BJ (cell line): ENCODE results near the gene PSMD4. TPM values are rescaled to one million over a fixed set of nuclear protein-coding genes. Genes with fewer than 3 reads are reported as not detected.

Experiments
- CTCF ChIA-PET: fragments of 350-600 bp; formaldehyde crosslinking; extraction: SDS; loops from one replicate; lab custom pipeline; 2021; ENCODE audit warnings: antibody characterized with exemption, inconsistent platforms; lab: Yijun Ruan, JAX
- POLR2A ChIA-PET: fragments of 300-600 bp; sonication (Branson Sonifier 250); formaldehyde crosslinking; extraction: SDS; loops from one replicate; lab custom pipeline; 2021; ENCODE audit warnings: antibody characterized with exemption; lab: Charles Lee
- DNase-seq: peaks from one replicate; pipeline ENCODE4 v3.0.0-alpha.2; 2011; ENCODE audit warnings: low read depth
- H3K27me3 ChIP-seq: 2 replicates; pipeline ENCODE4 v1.6.0; 2011; ENCODE audit warnings: low read length; ENCODE audit not compliant: control insufficient read depth, insufficient read depth
- H3K36me3 ChIP-seq: 2 replicates; pipeline ENCODE4 v1.5.1; 2011; ENCODE audit warnings: low read length; ENCODE audit not compliant: control insufficient read depth, insufficient read depth
- H3K4me3 ChIP-seq: 2 replicates; pipeline ENCODE4 v1.5.1; 2011; ENCODE audit warnings: low read depth, mild to moderate bottlenecking, control low read depth, low read length
- CTCF ChIP-seq: IDR thresholded peaks from 2 replicates; pipeline ENCODE4 v1.5.1; 2011; ENCODE audit warnings: low read depth, mild to moderate bottlenecking, control low read depth, inconsistent platforms, low read length, moderate library complexity; ENCODE audit not compliant: insufficient read depth
- polyA plus RNA-seq: library from polyadenylated mRNA; depleted of rRNA; stranded (reverse); fragments of >200 nt; gene quantifications from 2 replicates; pipeline ENCODE4 v1.2.3, GENCODE V29; 2011

Gene PSMD4
- polyA plus RNA-seq, 1 experiment, result 255 TPM

- H3K36me3 ChIP-seq, result peaks cover 50% of the 10 kb centered on the region
- no peaks in the 10 kb centered on the region for H3K27me3 ChIP-seq
- TF ChIP-seq CTCF, result no peak
- ChIA-PET POLR2A (no interaction called here), CTCF (interaction anchor here (1.3 kb wide), 1 partner anchor 13 kb away, joined by 6 read pairs; no protein-coding TSS in a partner anchor)
- no peak overlapping the region for H3K4me3 ChIP-seq
- no peak for DNase-seq
Measured at GRCh38 chr1:151287767-151288500, 33.4 kb downstream of the PSMD4 start.

- CTCF ChIA-PET, result interaction anchor here (1.3 kb wide), 1 partner anchor 12 kb away, joined by 6 read pairs; no protein-coding TSS in a partner anchor
- TF ChIP-seq CTCF, result no peak
- no peak for DNase-seq
- Histone ChIP-seq H3K4me3 (no peak overlapping the region), H3K27me3 (no peaks in the 10 kb centered on the region), H3K36me3 (peaks cover 53% of the 10 kb centered on the region)
- POLR2A ChIA-PET, result no interaction called here
Measured at GRCh38 chr1:151288502-151288901, 34.0 kb downstream of the PSMD4 start.

DNA sequence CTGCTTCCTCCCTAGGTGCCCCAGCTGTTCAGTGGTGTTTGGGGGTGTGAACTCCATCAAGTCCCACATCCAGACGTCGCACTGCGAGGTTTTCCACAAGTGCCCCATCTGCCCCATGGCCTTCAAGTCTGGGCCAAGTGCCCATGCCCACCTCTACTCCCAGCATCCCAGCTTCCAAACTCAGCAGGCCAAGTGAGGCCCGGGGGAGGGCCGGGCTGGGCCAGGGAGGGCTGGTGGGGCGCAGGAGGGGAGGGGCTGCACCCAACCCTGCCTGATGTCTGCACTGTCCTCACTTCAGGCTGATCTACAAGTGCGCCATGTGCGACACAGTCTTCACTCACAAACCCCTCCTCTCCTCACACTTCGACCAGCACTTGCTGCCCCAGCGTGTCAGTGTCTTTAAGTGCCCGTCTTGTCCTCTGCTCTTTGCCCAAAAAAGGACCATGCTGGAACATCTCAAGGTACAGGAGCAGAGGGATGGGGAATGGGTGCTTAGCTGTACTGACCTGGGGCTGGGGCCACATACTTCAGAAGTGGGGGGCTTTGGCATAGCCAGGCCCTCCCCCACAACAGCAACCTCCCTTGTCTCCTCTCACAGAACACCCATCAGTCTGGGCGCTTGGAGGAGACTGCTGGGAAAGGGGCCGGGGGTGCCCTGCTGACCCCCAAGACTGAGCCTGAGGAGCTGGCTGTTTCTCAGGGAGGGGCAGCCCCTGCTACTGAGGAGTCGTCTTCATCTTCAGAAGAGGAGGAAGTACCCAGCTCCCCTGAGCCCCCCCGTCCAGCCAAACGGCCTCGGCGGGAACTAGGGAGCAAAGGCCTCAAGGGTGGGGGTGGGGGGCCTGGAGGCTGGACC lies 34.8 kb downstream of the PSMD4 start:
- CTCF ChIA-PET, result interaction anchor here (1.3 kb wide), 1 partner anchor 11 kb away, joined by 6 read pairs; no protein-coding TSS in a partner anchor
- H3K36me3 ChIP-seq, result peaks cover 61% of the 10 kb centered on the region
- TF ChIP-seq CTCF, result no peak
- no peak overlapping the region for H3K4me3 ChIP-seq
- H3K27me3 ChIP-seq, result no peaks in the 10 kb centered on the region
- no peak for DNase-seq
- POLR2A ChIA-PET, result no interaction called here

DNA sequence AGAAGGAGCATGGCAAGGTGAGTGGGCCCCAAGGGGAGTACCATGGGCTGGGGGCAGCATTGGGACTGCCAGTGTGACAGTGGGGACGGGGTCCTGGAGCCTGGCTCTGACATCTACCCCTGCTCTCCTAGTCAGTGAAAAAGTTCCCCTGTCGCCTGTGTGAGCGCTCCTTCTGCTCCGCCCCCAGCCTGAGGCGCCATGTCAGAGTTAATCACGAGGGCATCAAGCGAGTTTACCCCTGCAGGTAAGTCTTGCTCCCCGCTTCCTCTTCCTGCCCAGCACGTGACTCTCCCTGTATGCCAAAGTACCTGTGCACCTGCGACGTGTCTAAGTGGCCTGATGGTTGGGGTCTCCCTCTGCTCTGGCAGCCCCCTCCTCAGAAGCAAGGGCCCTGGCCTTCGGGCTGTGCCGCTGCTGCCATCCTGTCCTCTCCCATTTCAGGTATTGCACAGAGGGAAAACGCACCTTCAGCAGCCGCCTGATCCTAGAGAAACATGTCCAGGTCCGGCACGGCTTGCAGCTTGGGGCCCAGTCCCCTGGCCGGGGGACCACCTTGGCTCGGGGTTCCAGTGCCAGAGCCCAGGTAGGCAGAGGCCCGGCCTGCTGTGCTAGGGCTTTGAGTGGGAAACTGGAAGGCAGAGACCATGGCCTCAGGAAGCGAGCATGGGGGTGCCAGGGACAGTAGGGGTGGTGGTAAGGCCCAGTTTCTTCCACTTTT lies 35.6 kb downstream of the PSMD4 start:
- Histone ChIP-seq H3K36me3 (peaks cover 64% of the 10 kb centered on the region), H3K27me3 (no peaks in the 10 kb centered on the region), H3K4me3 (no peak overlapping the region)
- CTCF ChIA-PET, result interaction anchor here (0.9 kb wide), 1 partner anchor 40 kb away, joined by 3 read pairs; no protein-coding TSS in a partner anchor
- no peak for TF ChIP-seq CTCF
- POLR2A ChIA-PET, result no interaction called here
- DNase-seq, result no peak
